GM20000 (cell line): Measurements from ENCODE around the gene IFITM1.
"Not testable (repeated sequence)": the region's sequence is repeated elsewhere in the genome, so short reads cannot be mapped to it uniquely, and the experiment has no call there.

ENCODE experiments used
- DNase-seq: peaks from one replicate; pipeline ENCODE4 v3.0.0; 2012; ENCODE audit warnings: low spot score
- TF ChIP-seq, protein P1 (sequence below): IDR thresholded peaks from 2 replicates; pipeline ENCODE4 v1.5.1; 2012; ENCODE audit warnings: mild to moderate bottlenecking, control low read depth; ENCODE audit errors: extremely low read depth, missing control alignments

IFITM1 gene

DNA sequence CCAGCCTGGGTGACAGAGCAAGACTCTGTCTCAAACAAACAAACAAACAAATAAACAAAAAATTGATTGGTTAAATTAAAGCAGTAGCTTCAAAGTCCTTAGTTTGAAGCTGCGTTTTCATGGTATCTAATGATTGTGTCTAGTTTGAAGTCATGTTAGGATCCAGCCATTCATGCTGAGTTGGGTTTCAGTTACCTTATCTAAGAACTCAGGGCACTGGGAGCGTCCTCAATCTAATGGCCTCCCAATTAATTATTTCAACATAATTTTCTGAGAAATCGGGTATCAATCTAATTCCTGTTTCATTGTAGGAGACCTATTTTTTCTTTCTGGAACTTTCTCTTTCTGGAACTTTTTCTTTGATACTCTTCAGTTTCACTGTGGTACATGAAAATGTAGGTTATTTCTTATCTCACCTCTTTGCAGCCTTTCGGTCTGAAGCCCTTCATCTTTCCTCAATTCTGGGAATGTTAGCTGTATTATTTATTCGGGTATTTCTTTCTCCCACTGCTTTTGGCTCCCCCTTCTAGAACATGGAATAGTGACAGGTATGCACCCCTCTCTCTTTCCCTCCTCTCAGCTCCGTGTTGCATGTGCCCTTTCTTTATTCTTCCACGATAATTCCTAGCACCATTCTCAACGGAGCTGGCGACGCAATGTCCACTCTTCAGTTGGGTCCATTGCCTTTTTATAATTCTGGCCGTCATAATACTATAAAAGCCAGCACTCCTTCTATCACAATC lies 31.2 kb downstream of the IFITM1 start:
- TF ChIP-seq, protein P1, sequence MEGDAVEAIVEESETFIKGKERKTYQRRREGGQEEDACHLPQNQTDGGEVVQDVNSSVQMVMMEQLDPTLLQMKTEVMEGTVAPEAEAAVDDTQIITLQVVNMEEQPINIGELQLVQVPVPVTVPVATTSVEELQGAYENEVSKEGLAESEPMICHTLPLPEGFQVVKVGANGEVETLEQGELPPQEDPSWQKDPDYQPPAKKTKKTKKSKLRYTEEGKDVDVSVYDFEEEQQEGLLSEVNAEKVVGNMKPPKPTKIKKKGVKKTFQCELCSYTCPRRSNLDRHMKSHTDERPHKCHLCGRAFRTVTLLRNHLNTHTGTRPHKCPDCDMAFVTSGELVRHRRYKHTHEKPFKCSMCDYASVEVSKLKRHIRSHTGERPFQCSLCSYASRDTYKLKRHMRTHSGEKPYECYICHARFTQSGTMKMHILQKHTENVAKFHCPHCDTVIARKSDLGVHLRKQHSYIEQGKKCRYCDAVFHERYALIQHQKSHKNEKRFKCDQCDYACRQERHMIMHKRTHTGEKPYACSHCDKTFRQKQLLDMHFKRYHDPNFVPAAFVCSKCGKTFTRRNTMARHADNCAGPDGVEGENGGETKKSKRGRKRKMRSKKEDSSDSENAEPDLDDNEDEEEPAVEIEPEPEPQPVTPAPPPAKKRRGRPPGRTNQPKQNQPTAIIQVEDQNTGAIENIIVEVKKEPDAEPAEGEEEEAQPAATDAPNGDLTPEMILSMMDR: no peak
- DNase-seq: no peak

DNA sequence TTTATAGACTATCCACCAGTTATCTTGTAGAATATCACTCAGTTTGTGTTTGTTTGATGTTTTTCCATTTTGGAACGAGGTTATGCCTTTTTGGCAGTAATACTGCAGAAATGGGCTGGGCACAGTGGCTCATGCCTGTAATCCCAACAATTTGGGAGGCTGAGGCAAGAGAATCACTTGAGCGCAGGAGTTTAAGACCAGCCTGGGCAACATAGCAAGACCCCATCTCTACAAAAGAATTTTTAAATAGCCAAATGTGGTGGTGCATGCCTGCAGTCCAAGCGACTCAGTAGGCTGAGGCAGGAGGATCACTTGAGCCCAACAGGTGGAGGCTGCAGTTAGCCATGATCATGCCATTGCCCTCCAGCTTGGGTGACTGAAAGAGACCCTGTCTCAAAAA lies 32.7 kb downstream of the IFITM1 start:
- DNase-seq: no peak
- TF ChIP-seq, protein P1: no peak

DNA sequence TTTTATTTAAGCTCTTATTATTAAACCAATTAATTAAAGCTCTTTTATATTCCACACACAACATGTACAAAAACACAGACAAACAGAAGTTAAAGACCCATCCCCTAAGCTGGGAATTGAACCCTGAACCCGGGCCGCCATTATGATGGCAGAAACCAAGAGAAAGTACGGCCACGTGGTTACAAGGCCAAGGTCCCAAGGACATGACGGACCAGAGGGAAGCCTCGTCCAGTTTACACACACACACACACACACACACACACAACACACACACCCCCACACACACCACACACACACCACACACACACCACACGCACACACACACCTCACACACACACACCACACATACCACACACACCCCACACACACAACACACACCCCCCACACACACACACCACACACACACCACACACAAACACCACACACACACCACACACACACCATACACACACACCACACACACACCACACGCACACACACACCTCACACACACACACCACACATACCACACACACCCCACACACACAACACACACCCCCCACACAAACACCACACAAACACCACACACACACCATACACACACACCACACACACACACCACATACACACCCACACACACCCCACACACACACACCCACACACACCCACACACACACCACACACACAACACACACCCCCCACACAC lies 35.6 kb downstream of the IFITM1 start:
- not testable (repeated sequence) for DNase-seq

DNA sequence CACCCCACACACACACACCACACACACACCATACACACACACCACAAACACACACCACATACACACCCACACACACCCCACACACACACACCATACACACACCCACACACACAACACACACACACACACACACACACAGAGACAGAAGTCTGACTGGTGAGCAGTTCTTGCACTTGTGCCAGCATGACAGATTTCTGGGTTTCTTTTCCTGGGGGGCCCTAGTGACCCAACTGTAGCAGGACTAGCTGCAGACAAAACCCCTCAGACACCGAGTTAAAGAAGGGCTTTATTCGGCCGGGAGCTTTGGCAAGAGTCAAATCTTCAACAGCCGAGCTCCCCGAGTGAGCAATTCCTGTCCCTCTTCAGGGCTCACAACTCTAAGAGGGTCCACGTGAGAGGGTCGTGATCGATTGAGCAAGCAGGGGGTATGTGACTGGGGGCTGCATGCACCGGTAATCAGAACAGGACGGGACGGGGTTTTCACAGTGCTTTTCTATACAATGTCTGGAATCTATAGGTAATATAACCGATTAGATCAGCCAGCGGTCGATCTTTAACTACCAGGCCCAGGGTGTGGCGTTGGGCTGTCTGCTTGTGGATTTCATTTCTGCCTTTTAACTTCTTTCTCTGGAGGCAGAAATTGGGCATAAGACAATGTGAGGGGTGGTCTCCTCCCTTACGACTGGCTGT lies 36.3 kb downstream of the IFITM1 start:
- not testable (repeated sequence) for DNase-seq

DNA sequence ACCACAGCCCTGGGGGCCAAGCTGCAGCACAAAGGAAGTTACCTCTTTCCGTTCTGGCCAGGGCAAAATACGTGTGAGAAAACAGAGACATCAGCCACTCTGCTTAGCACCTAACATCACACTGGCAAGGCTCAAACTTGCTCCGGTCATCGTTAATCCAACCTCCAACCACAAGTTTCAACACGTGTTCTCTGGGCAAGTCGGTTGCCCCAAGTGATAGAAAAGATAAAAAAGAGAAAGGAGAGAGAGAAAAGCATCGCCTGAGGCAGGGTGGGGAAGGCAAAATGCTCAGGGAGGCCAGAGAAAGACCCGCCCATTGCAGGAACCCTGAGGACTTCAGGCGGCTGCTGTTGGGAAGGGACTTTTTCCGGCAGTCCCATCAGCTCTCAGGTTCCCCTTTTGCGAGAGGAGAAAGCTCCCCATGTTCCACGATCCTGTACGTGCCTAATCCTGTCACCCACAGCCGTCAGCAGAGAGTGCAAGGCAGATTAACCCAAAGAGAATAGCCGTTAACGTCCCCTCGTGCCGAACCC lies 36.9 kb downstream of the IFITM1 start:
- no peak for DNase-seq
- TF ChIP-seq, protein P1: no peak

DNA sequence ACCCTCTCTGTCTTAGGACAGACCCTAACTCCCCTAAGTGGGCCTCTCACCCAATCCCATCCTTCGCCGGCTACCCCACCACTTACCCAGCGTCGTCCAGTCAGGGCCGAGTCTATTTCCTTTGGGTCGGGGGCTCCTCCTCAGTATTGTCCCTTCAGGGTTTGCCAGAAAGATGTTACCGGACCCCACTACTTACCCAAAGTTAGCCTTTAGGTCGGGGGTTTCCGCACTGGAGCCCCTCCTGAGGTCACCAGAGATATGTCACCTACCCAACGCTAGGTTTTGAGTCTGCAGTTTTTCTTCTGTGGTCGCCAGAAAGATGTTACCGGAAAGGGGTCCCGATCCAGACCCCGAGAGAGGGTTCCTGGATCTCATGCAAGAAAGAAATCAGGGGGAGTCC lies 37.6 kb downstream of the IFITM1 start:
- TF ChIP-seq, protein P1: no peak
- DNase-seq: no peak

DNA sequence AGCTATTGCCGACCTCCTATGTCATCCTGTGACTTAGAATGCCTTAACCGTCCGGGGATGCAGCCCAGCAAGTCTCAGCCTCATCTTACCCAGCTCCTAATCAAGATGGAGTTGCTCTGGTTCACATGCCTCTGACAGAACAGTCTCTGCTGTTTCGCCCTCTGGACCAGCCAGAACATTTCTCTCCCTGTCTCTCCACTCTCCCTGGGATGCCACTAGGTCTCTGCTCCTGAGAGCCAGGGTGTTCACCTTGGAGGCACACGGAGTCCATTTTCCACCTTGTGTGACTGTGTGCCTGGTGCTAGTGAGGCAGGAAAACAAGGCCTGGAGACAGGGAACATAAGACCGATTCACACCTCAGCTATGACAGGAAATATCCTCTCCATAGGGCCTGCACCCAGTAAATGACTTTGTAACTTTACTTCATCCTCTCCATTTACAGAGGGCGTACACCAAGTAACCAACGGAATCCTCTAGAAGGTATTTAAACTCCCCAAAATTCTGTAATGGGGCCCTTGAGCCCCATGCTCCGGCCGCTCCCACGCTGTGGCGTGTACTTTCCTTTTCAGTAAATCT lies 38.7 kb downstream of the IFITM1 start:
- TF ChIP-seq, protein P1: no peak
- DNase-seq: no peak
